GM18502 (cell line): ENCODE results near the gene SFXN1.
"Not testable (repeated sequence)": the region's sequence is repeated elsewhere in the genome, so short reads cannot be mapped to it uniquely, and the experiment has no call there.

Experiments used
- ATAC-seq: cut with Tn5 transposase; IDR thresholded peaks from one replicate; pipeline ENCODE4 v1.9.1; 2021; ENCODE audit warnings: mild to moderate bottlenecking; ENCODE audit not compliant: unreplicated experiment, poor library complexity

SFXN1 gene

GRCh38 chr5:175489693-175490443 is 11.5 kb downstream of the SFXN1 start:
- no peak for ATAC-seq

- ATAC-seq: no peak
These were observed 12.9 kb downstream of the SFXN1 start for GRCh38 chr5:175491223-175491622.

GRCh38 chr5:175493260-175493659 is 14.9 kb downstream of the SFXN1 start:
- ATAC-seq: no peak

- ATAC-seq: no peak
These were observed 15.4 kb downstream of the SFXN1 start for GRCh38 chr5:175493726-175494125.

DNA sequence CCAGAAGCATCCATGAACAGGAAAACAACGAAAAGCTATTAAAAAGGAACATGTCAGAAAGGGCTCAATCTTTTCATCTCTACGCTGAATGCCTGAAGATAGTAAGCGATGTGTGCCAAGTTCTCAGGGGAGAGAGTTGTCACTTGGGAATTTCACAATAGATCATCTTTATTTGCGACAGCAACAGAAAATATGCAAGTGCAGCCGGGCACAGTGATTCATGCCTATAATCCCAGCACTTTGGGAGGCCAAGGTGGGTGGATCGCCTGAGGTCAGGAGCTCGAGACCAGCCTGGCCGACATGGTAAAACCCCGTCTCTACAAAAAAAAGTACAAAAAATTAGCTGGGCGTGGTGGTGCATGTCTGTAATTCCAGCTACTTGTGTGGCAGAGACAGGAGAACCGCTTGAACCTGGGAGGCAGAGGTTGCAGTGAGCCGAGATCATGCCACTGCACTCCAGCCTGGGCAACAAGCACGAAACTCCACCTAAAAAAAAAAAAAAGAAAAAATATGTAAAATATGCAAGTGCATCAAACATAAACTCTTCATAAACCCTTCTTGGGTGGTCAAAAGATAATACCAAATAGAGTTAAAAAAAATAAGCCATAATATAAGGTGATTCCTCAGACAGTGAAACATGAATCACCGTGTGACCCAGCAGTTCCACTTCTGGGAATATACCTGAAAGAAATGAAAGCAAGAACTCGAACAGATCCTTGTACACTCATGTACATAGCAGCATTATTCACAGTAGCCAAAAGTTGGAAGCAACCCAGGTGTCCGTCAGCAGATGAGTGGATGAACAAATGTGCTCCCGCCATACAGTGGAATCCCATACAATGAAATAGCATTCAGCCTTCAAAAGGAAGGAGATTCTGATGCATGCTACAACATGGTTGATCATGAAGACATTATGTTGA is 16.2 kb downstream of the SFXN1 start:
- no peak for ATAC-seq

- ATAC-seq: no peak
These were observed 23.4 kb downstream of the SFXN1 start for GRCh38 chr5:175501759-175502158.

GRCh38 chr5:175507671-175508070 is 29.3 kb downstream of the SFXN1 start:
- ATAC-seq: not testable (repeated sequence)

- no peak for ATAC-seq
These were observed 30.5 kb downstream of the SFXN1 start for GRCh38 chr5:175508896-175509295.

GRCh38 chr5:175513297-175513696 is 34.9 kb downstream of the SFXN1 start:
- ATAC-seq: no peak

DNA sequence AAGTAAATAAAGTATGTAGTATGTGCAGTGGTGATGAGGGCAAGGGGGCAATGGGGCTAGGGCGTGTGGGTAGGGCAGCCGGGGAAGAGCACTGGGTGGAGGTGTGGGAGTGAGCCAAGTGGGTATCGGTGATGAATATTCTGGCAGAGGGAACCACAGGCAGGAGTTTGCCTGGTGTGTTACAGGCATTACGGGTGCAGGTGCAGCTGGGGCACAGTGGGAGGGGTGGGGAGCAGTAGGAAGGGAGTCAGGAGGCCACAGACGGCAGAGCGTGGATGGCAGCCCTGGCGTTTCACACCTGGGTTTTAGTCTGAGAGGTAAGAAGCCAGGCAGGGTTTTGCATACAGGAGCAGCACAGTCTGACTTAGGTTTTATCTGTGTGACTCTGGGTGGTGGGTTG is 35.4 kb downstream of the SFXN1 start:
- ATAC-seq: no peak

DNA sequence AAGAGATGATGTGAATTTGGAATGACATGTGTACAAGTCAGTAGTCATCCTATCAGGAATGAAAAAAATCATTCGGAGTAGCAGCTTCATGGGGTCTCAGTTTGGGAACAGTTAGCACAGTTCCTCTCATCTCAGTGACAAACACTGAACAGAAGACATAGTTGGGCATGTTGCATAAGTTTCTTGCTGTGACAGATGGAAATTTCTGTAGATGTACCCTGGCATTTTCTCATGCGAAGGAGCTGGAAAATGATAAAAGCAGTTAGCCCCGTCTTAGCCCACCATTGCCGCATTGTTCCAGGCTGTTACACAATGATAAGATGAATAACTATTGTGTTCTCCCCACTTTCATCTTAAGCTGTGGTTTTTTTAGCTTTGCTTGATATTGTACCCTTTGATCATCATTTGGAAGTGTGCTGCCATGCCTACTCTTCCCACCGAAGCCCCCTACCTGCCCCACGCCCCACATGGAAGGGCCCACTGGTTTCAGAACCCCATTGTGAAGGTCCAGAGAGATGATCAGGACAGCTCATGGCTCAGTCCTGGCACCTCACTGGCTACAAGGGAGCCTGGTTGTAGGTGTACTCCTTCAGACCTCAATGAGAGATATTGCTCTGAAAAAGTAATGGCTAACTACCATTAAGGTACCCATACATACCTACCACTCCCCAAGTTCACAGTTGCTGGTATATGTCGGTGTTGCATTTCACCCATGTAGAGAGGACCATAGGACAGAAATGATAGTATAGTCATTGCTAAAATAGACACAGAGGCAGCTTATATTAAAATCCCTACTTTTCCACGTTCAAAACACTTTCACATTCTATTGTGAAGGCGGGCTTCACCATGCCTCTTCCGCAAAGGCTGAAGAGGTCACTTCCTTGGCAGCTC is 38.8 kb downstream of the SFXN1 start:
- no peak for ATAC-seq

DNA sequence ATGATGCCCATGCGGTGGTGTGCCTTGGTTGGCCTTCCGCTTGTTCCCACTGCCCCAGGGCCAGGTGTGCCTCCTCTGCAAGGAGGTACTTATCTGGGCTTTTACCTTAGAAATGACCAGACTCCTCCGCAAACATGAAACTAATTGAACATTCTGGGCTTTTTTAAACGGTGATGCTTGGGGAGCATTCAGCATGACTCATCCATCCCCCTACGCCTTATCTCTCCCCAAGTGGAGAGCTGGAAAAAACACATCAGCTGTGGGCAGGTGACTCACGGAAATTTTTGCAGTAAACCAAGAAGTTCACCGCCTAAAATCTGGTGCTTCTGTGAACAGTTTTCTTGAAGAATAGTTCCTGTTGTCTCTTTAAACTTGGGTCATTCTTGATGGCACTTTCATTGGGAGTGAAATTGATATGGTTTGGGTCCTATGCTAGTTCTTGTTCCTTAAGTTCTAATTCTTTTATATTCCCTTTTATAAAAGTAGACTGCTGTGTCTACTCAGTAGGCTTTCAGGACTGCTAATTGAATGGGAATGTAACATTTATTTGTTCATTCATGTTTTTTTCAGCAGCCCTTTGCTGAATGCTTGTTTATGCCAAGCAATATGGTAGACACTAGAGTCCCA is 39.6 kb downstream of the SFXN1 start:
- ATAC-seq: no peak

DNA sequence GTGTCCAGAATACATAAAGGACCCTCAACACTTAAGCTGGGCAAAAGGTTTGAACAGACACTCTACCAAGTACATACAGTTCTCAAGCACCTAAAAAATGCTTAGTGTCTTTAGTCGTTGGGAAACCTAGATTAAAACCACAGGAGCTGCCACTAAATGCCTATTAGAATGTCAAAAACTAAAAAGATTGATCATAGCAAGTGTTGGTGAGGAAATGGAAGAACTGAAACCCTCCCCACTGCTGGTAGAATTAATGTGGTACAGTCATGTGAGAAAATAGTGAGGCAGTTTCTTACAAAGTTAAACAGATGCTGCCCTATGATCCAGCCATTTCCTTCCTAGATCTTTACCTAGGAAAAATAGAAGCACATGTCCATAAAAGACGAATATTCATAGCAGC is 40.6 kb downstream of the SFXN1 start:
- no peak for ATAC-seq

DNA sequence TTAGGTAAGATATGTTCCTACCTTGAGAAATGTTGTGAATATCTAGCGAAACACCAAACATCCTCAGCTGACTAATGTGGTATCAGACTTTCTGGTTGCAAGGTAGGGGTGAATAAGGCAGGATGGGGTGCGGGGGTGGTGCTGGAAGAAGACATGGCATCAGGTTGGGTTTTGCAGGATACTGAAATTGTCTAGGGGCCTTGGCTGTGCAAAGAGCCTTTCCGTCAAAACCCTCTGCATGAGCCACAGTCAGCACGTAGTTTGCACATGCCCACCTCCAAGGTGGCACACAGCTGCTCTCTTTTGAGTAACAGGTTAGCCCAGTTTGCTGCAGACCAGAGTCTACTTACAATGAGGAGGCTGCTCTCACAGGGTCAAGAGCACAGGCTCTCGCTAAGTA is 42.0 kb downstream of the SFXN1 start:
- no peak for ATAC-seq

GRCh38 chr5:175520873-175521272 is 42.5 kb downstream of the SFXN1 start:
- ATAC-seq: no peak

DNA sequence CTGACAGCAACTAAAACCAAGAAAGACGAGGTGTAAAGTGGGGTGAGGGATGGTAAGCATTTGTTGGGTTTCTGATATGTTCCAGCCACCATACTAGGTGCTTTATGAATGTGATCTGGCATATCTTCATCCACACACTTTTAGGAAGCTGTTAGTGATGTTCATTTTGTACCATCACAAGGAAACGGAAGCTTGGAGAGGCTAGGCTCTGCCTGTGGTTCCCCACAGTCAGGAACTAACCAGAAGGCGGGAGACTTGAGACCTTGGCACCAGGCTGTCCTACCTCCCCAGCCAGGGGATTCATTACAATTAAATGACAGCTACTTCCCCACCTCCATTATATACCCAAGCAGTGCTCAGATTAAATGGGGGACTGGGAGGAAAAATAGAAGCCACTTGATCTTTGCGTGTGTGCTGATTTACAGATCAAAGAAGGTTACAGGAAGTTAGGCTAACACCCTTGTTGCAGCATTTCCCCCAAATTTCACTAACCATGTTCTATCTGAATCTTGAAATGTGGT is 43.0 kb downstream of the SFXN1 start:
- ATAC-seq: no peak

- ATAC-seq: no peak
These were observed 44.9 kb downstream of the SFXN1 start for GRCh38 chr5:175523292-175523691.

- no peak for ATAC-seq
These were observed 45.9 kb downstream of the SFXN1 start for GRCh38 chr5:175524211-175524610.

DNA sequence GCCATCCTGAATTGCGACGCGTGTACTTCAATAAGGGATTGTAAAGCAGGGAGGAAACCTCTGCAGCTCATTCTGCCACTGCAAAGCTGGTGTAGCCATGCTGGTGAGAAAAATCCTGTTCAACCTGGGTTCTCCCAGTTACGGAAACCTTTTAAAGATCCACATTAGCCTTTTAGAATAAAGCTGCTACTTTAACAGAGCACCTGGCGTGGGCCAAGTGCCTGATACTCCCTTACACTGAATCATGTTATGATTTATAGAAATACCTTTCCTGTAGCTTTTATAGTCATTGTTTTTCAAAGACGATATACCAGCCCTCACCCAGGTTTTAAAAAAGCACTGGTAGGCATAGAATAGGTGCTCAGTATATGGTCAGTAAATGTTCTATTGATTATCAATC is 48.3 kb downstream of the SFXN1 start:
- no peak for ATAC-seq

DNA sequence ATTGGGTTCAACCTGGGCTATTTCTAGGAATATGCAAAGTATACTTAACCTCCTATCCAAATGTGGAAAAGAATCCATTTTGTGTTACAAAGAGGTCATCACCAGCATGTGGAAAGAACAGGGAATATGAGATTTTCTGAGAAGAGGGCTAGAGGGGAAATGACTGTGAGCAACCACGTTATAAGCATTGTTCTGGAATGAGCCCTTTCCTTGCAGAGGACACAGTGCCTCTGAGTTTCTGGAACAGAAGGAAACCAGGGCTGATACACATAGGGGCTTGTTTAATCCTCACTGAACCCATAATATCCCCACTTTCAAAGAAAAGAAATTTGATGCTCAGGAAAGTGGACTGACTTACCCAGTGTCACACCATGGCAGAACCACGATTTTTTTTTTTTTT is 53.0 kb downstream of the SFXN1 start:
- no peak for ATAC-seq
